PC-9 (cell line): ENCODE measurements around the gene NINJ2. TPM values are rescaled to one million over a fixed set of nuclear protein-coding genes. Genes with fewer than 3 reads are reported as not detected.

Experiments
- BruUV-seq: library from RNA; stranded (reverse); fragments of 400-500 nt; replicated peaks from 2 replicates; lab custom pipeline; 2021; lab: Mats Ljungman, UMichigan
- CTCF ChIA-PET: fragments of 300-600 bp; sonication (Branson Sonifier 250); formaldehyde crosslinking; loops from one replicate; lab custom pipeline; 2022; ENCODE audit warnings: antibody characterized with exemption; lab: Charles Lee
- POLR2A ChIA-PET: fragments of 300-600 bp; sonication (Branson Sonifier 250); formaldehyde crosslinking; loops from one replicate; lab custom pipeline; 2022; ENCODE audit warnings: antibody characterized with exemption; ENCODE audit not compliant: unreplicated experiment; lab: Charles Lee
- DNase-seq, 2 experiments: peaks; one replicate each; pipeline versions ENCODE4 v3.0.0 to v3.0.0-alpha.2; 2015 to 2022; ENCODE audit warnings: mixed read lengths in 1 of 2
- H2AFZ ChIP-seq: fragments of 200-600 bp; sonication (generic); 2 replicates; pipeline ENCODE4 v1.8.1; 2017; ENCODE audit warnings: antibody characterized with exemption
- H3F3A ChIP-seq: fragments of 200-600 bp; sonication (generic); 2 replicates; pipeline ENCODE4 v1.8.1; 2017; ENCODE audit warnings: antibody characterized with exemption, mild to moderate bottlenecking, low read depth; ENCODE audit not compliant: insufficient read depth
- H3K27ac ChIP-seq: fragments of 200-600 bp; sonication (generic); 2 replicates; pipeline ENCODE4 v1.6.1; 2016; ENCODE audit warnings: mixed run types
- H3K27me3 ChIP-seq: fragments of 200-600 bp; sonication (generic); 2 replicates; pipeline ENCODE4 v1.6.1; 2016; ENCODE audit warnings: low read depth, mixed run types; ENCODE audit not compliant: insufficient read depth
- H3K36me3 ChIP-seq: fragments of 200-600 bp; sonication (generic); 2 replicates; pipeline ENCODE4 v1.6.1; 2016; ENCODE audit warnings: low read depth, mixed run types
- H3K4me1 ChIP-seq: fragments of 200-600 bp; sonication (generic); replicated peaks from 2 replicates; pipeline ENCODE4 v1.6.1; 2016; ENCODE audit warnings: mixed run types; ENCODE audit not compliant: insufficient read depth
- H3K4me2 ChIP-seq: fragments of 200-600 bp; sonication (generic); 2 replicates; pipeline ENCODE4 v1.6.1; 2017; ENCODE audit warnings: mixed run types
- H3K4me3 ChIP-seq: fragments of 200-600 bp; sonication (generic); 2 replicates; pipeline ENCODE4 v1.6.1; 2016; ENCODE audit warnings: mixed run types
- H3K79me2 ChIP-seq: fragments of 200-600 bp; sonication (generic); 2 replicates; pipeline ENCODE4 v1.6.1; 2017; ENCODE audit warnings: low read depth, mixed run types
- H3K9me2 ChIP-seq: fragments of 200-600 bp; sonication (generic); 2 replicates; pipeline ENCODE4 v1.8.1; 2017; ENCODE audit warnings: mild to moderate bottlenecking; ENCODE audit not compliant: insufficient read depth
- H3K9me3 ChIP-seq: fragments of 200-600 bp; sonication (generic); 2 replicates; pipeline ENCODE4 v1.8.1; 2016; ENCODE audit warnings: low read depth; ENCODE audit not compliant: insufficient read depth
- H4K20me1 ChIP-seq: fragments of 200-600 bp; sonication (generic); 2 replicates; pipeline ENCODE4 v1.8.1; 2017; ENCODE audit not compliant: insufficient read depth
- EZH2 ChIP-seq: fragments of 200-600 bp; sonication (generic); IDR thresholded peaks from 2 replicates; pipeline ENCODE4 v1.8.0; 2017; ENCODE audit warnings: antibody characterized with exemption, low read depth
- intact Hi-C: fragments of 100-400 bp; cut with micrococcal nuclease; formaldehyde crosslinking; loops from one replicate; pipeline ENCODE4 v1.10.0; 2022; ENCODE audit not compliant: unreplicated experiment
- total RNA-seq: library from RNA; stranded (reverse); gene quantifications from 2 replicates; pipeline ENCODE4 v1.2.3, GENCODE V29; 2021
- TF ChIP-seq, protein P1 (sequence below): fragments of 200-600 bp; sonication (generic); conservative IDR thresholded peaks from 2 replicates; pipeline ENCODE4 v1.6.1; 2017; ENCODE audit warnings: mixed run types, antibody characterized with exemption, mild to moderate bottlenecking, moderate library complexity

Gene NINJ2
- total RNA-seq, 1 experiment from 2014 or later, result 19.3 TPM

DNA sequence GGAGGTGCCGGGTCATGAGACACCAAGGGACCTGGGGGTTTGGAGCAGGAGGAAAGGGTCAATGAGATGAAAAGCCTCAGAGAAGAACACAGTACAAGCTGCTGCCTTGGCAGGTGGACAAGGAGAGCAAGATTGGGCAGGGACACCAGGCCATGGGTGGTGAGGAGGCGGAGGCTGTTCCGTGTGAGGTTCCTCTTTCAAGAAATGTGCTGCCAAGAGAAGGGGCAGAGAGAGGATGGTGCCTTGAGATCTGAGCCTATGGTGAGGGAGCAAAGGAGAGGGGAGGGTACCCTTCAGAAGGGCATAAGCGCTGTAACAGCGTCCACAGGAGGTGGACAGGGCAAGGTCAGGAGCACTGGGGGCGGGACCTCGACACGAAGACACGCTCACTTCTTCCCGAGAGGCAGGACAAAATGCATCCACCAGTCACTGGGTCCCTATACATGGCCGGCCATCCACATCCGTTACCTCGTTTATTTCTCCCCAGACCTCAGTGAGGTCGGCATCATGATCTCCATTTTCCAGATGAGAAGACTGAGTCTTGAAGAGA, 103.3 kb downstream of the NINJ2 start:
- CTCF ChIA-PET, result interaction anchor here (0.5 kb wide), 1 partner anchor 228 kb away, joined by 3 read pairs; no protein-coding TSS in a partner anchor
- peaks cover 2% of the 10 kb centered on the region; the same call in 1 of the 2 replicates for H3K4me1 ChIP-seq
- H3K4me2 ChIP-seq, result no peak overlapping the region
- TF ChIP-seq, protein P1, sequence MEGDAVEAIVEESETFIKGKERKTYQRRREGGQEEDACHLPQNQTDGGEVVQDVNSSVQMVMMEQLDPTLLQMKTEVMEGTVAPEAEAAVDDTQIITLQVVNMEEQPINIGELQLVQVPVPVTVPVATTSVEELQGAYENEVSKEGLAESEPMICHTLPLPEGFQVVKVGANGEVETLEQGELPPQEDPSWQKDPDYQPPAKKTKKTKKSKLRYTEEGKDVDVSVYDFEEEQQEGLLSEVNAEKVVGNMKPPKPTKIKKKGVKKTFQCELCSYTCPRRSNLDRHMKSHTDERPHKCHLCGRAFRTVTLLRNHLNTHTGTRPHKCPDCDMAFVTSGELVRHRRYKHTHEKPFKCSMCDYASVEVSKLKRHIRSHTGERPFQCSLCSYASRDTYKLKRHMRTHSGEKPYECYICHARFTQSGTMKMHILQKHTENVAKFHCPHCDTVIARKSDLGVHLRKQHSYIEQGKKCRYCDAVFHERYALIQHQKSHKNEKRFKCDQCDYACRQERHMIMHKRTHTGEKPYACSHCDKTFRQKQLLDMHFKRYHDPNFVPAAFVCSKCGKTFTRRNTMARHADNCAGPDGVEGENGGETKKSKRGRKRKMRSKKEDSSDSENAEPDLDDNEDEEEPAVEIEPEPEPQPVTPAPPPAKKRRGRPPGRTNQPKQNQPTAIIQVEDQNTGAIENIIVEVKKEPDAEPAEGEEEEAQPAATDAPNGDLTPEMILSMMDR, result no peak
- TF ChIP-seq EZH2, result no peak
- intact Hi-C loops, result no loop called here
- no peaks in the 10 kb centered on the region for H3K36me3 ChIP-seq
- no peak overlapping the region for H2AFZ ChIP-seq
- no peak for DNase-seq
- no peak overlapping the region for H3K4me3 ChIP-seq
- H3K9me2 ChIP-seq, result no peaks in the 10 kb centered on the region
- no peaks in the 10 kb centered on the region for H3K9me3 ChIP-seq
- H3K27ac ChIP-seq, result no peak overlapping the region
- peaks cover 14% of the 10 kb centered on the region; the same call in 1 of the 2 replicates for H3K27me3 ChIP-seq
- no TSS peak for BruUV-seq
- POLR2A ChIA-PET, result no interaction called here
- peaks cover 5% of the 10 kb centered on the region; the same call in 1 of the 2 replicates for H3F3A ChIP-seq
- no peaks in the 10 kb centered on the region for H3K79me2 ChIP-seq
- no peaks in the 10 kb centered on the region for H4K20me1 ChIP-seq

DNA sequence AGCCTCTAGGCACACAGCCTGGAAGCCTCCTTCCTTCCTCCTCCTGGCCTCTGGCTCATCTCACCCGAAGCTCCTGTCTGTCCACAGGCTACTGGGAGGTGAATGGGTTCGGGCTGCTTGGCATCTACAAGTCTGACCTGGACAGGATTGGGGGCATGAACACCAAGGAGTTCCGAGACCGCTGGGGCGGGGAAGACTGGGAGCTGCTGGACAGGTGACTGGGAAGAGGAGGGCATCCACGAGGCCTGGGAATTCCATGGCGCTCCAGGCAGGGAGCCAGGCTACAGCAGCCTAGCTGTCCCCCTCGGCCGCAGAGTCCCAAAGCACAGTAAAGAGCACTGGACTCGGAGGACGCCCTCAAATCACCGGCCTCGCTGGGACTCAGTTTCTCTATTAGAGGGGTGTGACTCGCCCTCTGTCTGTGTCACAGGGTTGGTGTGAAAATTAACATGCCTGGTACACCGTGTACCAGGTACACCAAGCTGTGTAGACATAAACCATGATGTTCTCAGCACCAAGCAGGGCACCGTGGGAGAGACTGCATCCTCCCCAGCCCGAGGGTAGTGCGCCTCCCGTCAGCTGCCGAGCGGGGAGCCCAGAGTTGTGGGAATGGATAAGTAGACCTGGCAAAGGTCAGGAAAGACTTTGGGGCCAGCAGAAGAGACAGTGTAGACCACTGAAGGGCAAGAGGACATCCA, 103.9 kb downstream of the NINJ2 start:
- Histone ChIP-seq H4K20me1 (no peaks in the 10 kb centered on the region), H3K4me1 (peaks cover 5% of the 10 kb centered on the region; the same call in 1 of the 2 replicates), H3K27ac (no peak overlapping the region), H3K36me3 (no peaks in the 10 kb centered on the region), H2AFZ (no peak overlapping the region), H3K9me3 (no peaks in the 10 kb centered on the region), H3K27me3 (peaks cover 14% of the 10 kb centered on the region; the same call in 1 of the 2 replicates), H3F3A (peaks cover 8% of the 10 kb centered on the region; the same call in 1 of the 2 replicates), H3K4me2 (no peak overlapping the region), H3K9me2 (no peaks in the 10 kb centered on the region), H3K4me3 (no peak overlapping the region), H3K79me2 (no peaks in the 10 kb centered on the region)
- DNase-seq, result no peak
- no peak for TF ChIP-seq EZH2
- TF ChIP-seq, protein P1, result no peak
- ChIA-PET CTCF (interaction anchor here (0.5 to 0.7 kb wide), 3 partner anchors 49 to 559 kb away, joined by 5 to 10 read pairs (median 7); no protein-coding TSS in a partner anchor), POLR2A (no interaction called here)
- BruUV-seq, result no TSS peak
- intact Hi-C loops, result no loop called here

DNA sequence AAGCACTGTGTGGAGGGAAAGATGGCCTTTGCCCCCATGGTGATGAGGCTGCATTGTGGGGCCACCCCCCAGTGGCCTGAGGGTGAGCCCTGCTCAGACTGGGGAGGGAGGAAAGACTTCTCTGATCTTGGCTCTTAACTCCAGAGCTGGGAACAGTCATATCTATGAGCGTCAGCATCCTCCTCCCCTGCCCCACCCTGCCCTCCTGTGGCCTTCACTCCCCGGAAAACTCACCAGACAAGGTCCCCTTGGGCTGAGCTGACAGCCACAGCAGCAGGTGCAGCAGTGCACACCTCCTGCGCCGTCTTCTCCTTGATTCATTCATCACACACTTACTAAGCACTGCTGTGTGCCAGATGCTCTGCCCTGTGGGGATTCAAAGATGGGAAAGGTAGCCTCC, 104.7 kb downstream of the NINJ2 start:
- intact Hi-C loops, result no loop called here
- no peaks in the 10 kb centered on the region for H3K79me2 ChIP-seq
- ChIA-PET POLR2A (no interaction called here), CTCF (interaction anchor here (0.5 to 0.7 kb wide), 3 partner anchors 49 to 560 kb away, joined by 5 to 10 read pairs (median 7); no protein-coding TSS in a partner anchor)
- peaks cover 14% of the 10 kb centered on the region; the same call in 1 of the 2 replicates for H3K27me3 ChIP-seq
- BruUV-seq, result no TSS peak
- no peaks in the 10 kb centered on the region for H3K9me2 ChIP-seq
- H3K4me1 ChIP-seq, result peaks cover 5% of the 10 kb centered on the region; the same call in 1 of the 2 replicates
- no peak overlapping the region for H2AFZ ChIP-seq
- TF ChIP-seq, protein P1, result no peak
- no peak for TF ChIP-seq EZH2
- peak in 1 of 2 experiments; percentile 43 for DNase-seq
- no peak overlapping the region for H3K27ac ChIP-seq
- H3K4me3 ChIP-seq, result no peak overlapping the region
- no peak overlapping the region for H3K4me2 ChIP-seq
- no peaks in the 10 kb centered on the region for H4K20me1 ChIP-seq
- H3F3A ChIP-seq, result peaks cover 8% of the 10 kb centered on the region; the same call in 1 of the 2 replicates
- no peaks in the 10 kb centered on the region for H3K36me3 ChIP-seq
- no peaks in the 10 kb centered on the region for H3K9me3 ChIP-seq
